HG03025 (cell line): ENCODE measurements around the gene METTL21C.

Experiments used
- ATAC-seq: cut with Tn5 transposase; IDR thresholded peaks from one replicate; pipeline ENCODE4 v1.9.1; 2021; ENCODE audit warnings: mild to moderate bottlenecking, moderate library complexity; ENCODE audit not compliant: unreplicated experiment, low FRiP score

Gene METTL21C

GRCh38 chr13:102698649-102698980 lies 3.8 kb upstream of the METTL21C start:
- no peak for ATAC-seq

DNA sequence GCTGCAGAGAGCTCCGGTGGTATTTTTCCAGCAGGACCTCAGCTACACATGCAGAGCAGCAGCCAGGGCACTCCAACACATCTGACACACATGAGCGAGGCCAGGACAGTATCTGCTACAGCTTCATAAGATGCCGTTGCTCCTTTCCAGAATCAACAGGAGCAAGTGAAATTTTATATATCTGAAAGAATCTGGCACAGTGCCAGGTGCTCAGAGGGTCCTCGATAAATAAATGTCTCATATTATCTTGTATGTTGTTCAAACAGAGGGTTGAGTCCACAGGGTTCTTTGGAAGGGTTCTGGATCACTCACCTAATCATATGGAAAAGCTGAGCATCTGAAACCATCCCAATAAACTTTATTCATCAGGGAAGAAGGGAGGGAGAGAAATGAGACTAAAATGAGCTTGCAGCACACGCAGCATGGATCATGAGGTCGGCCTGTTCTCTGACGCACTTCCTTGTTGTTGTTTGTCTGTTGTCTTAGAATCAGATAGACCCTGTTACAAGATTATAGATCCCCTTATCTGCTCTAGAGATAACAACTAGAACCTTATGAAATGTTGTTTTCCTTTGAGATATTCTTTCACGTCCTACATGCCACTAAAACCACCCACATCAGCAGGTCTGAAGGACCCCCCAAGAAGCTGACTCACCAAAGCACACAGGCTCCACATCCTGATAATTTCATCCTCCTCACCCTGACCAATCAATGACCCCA lies 3.2 kb upstream of the METTL21C start:
- no peak for ATAC-seq

- ATAC-seq = no peak
Measured at GRCh38 chr13:102697264-102697663, 2.4 kb upstream of the METTL21C start.

- ATAC-seq = no peak
Measured at GRCh38 chr13:102696465-102696864, 1.6 kb upstream of the METTL21C start.

DNA sequence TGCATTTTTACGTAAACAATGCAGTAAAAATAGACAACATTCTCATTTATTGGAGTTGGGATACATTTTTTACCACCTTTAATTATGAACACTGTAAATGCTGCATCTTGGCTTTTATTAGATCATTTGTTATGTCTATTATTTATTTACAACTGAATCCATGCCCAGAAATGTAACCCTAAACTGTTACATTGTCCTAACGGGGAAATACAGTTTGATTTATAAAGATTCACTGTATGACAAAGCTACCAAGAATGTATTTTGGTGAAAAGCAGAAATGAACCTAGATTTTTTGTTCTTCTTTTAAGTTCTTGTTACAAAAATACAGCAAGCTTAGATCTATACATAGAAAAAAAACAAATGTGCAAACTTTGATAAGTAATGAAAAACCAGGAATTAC lies 1.1 kb downstream of the METTL21C start:
- ATAC-seq = no peak

DNA sequence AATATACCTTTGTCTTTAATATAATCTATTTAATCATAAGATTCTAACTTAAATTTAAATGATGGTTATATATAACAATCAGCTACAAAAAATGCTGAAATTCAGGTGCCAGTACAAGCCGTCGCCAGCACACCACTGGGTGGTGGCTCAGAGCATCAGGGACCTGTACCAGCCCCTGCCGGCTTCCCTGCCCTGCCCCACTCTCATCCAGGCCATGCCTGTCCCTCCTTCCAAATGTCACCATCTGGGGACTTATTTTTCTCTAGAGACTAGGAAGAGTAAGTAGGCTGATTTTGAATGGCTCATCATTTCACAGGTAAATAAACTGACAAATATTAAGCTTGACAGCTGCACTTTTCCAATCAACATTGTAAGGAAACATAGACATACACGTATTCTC lies 1.6 kb downstream of the METTL21C start:
- ATAC-seq = no peak

DNA sequence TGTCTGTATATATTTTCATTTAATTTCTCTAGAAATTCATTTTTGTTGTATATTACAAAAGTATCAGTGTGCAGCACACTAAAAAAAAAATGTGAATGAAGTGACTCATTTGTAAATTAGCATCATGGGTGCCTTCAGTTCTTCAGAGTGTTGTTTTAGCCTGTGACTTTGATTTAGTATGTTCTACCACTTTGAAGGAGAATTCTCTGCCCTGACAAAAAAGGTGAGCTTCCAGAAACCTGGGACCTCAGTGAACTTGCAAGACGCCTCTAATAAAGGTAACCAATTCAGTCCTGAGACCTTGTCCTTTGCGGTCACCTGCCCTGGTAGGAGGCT lies 2.4 kb downstream of the METTL21C start:
- no peak for ATAC-seq

DNA sequence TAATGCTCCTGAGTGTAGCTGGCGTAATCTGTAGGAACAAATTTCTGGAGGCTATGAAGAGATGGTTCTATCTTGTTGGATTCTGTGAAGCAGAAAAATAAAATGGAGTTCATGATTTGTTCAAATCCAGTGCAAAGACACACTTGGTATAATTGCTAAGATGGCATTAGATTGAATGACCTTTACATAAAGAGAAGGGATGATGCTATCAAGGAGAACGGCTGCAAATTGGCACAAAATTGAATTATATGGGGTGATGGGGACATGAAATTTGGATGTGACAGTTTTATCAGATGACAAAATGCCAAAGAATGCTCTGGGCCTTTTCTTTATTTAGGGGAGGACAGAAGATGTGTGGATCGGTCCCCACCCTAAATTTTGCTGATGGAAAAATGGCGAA lies 4.0 kb downstream of the METTL21C start:
- no peak for ATAC-seq

DNA sequence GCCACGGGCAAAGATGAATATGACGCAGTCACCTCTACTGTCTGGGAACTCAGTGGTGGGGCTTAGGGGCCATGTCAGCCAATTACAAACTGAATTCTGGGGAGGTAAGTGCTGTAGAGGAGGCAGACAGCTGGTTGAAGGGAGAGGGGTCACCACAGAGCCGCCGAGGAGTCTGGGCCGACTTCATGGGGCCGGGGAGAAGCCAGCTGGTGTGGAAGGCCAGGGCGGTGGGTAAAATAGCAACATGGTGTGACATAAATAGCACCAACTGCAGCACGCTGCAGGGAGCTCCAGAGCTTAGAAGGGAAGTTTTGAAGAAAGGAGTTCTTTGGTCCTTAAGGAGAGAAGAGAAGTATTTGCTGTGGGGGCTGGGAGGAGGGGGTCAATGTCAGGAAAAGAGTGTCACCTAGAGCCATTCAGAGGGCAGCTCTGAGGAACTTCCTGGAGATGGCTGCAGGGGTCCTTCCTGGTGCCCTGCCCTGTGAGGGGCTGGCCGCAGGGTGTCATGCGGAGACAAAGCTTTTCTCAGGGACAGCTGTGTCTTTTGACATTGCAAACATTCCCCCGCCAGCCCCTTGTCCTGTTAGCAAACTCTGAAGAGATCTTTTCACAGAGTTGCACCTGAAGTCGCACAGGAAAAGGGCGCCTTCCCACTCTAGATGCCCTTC lies 6.4 kb downstream of the METTL21C start:
- ATAC-seq = no peak

DNA sequence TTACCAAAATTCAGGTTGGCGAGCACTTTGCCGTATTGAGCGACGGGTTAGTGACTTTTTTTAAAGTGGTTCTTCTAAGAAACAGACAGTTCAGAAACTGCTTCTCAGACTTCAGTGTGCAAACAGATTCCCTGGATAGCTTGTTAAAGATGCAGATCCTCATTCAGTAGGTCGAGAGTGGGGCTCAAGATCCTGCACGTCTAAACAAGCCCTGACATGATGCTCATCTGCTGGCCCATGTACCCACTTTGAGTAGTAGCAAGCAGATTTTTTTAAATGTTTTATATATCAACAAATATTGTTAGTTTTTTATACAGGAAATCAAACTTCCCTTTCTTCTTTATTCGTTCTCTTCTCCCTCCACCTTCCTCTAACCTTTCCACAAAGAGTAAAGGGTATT lies 7.3 kb downstream of the METTL21C start:
- no peak for ATAC-seq

GRCh38 chr13:102686024-102686423 lies 8.8 kb downstream of the METTL21C start:
- ATAC-seq = no peak

DNA sequence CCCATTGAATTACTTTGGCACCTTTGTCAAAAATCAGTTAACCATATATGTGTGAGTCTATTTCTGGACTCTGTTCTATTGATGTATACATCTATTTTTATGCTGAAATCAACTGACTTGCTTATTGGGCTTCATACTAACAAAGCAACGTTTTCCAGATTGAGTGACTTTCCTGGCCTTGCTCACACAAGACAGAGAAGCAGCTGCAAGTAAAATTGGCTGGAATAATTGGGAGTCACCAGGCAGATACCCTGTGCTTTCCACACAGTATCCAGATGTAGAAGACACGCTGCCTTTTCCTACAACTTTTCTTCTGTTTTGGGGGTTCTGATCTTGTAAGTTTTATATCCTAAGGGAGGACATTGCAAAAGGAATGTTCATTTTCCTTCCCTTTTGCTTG lies 11.2 kb downstream of the METTL21C start:
- ATAC-seq = no peak

DNA sequence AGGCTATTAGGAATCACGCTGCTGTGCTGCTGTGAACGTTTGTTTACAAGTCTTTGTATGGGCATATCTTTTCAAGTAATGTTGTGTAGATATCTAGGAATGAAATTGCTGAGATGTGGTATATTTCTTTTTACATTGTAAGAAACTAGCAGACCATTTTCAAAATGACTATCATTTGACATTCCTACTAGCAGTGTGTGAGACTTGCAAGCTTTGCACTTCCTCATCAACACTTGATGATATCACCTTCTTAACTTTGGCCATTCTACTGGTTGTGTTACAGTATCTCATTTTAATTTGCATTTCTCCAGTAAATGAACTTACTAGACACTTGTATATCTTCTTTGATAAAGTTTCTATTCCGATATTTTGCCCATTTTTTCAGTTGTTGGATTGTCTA lies 12.1 kb downstream of the METTL21C start:
- ATAC-seq = no peak

DNA sequence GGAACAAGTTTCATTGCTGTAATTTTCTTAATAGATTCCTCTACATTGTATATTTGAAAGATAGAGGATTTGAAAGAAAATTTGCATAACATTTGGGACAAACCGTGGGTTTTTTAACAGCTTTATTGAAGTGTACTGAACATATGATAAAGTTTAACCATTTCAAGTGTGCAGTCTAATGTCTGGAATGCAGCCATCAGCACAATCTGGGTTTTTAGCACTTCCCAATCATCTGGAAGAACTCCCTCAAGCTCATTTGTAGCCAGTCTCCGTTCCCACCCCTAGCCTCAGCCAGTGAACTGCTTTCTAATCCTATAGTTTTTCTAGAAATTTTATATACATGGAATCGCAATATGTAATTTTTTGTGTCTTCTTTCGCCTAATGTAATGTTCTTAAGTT lies 12.6 kb downstream of the METTL21C start:
- ATAC-seq = no peak

DNA sequence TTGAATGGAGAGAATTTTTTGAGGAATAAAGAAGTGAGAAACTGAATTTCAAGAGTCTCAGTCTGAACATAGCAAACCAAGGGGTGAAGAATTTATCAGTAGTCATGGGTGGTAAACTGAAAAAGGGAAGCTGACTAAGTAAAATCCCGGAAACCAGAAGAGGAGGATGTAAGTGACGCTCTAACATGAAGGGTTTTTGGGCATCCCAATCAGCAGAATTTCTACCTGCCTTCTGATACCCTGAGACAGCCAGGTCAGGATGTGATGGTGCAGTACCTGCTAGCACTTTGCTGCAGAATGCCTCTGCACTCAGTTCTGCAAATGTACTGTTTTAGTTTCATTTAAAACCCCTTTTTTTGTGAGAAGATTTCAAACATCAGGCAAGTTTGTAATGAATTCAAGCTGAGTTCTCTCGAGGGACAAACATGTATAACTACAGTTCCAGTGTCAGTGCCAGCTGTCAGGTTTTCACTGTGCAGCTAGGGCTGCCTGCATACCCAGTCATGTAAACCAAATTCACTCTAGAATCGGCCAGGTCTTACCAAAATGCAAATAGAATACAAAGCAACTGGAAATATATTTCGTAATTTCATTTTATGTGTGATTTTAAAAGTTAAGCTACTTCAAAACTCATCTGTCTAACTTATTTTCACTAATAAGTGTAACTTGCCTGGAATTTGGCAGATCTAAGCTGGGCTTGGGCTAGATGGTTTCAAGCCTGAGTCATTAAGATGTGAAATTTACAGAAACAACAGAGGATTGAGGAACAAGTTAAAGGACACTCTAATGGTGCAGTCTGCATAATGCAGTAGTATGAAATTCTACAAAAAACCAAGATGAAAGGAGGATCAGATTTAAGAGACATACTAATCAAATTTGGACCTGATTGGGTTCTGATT lies 13.8 kb downstream of the METTL21C start:
- no peak for ATAC-seq

DNA sequence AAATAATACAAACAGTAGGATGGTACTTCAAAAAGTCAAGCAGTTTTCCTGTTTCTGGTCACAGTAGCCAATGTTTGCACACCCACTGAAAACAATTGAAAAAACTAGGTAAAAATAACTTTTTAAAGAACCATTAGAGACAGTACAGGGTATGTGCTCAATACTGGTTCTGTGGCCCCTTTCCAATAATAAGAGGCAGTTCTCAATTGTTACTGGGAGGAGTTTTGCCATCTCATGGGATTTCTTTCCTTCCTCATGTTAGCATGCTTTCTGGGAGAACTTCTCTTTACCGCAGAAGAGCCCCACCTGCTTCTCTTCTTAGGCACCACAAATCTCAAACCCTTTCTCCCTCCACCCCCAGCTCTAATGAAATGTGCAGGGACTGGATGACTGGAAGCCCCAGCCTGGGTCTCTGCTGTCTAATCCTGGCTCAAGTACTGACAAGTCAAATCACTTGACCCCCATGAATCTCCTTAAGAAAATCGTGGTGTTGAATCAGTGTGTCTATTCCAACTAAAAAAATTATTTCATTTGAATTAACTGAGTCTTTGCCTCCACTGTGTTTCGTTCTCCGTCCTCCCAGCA lies 14.6 kb downstream of the METTL21C start:
- no peak for ATAC-seq

GRCh38 chr13:102679449-102680132 lies 15.3 kb downstream of the METTL21C start:
- ATAC-seq = no peak

DNA sequence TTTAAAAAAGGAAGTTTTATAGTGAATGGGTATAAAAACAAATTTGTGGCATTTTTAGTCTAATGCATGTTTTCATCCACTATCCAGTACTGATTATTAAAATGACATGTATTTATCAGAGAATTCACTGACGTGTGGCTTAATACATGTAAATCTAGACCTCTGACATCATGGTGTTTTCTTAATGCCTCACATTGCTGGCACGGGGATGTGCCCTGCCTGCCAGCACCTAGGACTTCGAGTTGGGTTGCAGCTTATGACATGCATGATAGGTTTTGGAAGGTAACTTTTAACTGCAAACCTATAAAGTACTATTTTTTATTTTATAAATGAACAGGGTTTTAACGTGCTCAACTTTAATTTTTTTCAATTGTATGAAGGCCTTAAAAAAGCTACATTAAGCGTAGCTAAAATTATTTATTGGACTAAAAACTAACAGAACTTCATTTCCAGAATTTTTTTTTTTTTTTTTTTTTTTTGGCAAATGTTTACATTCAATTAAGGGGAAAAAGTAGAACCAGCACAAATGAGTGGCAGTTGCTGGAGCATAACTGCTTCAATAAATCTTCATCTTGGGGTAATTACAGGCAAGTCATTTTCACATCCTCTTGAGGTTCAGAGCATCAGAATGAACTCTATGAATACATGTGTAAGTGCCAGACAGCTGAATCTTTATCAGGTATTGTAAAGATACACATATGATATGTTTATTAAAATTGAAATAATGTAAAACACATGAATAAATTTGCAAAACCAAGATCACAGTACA lies 16.3 kb downstream of the METTL21C start:
- no peak for ATAC-seq

- no peak for ATAC-seq
Measured at GRCh38 chr13:102677122-102677521, 17.7 kb downstream of the METTL21C start.

- ATAC-seq = no peak
Measured at GRCh38 chr13:102675115-102675514, 19.7 kb downstream of the METTL21C start.
